A549 (cell line): Measurements from ENCODE around the gene CHST13.

Experiments used
- RAD21 ChIP-seq, 2 experiments: fragments of >200 bp in 1 of 2; sonication (Bioruptor Twin) in 1 of 2; formaldehyde crosslinking in 1 of 2; IDR thresholded peaks in 1 of 2; conservative IDR thresholded peaks in 1 of 2; 2 replicates in 1 of 2; 3 replicates in 1 of 2; pipeline ENCODE4 v1.6.1; 2012 to 2018; ENCODE audit warnings: inconsistent platforms in 1 of 2
- ZSCAN20 ChIP-seq: fragments of 250-450 bp; sonication (Bioruptor Pico); IDR thresholded peaks from 2 replicates; pipeline ENCODE4 v1.8.0; 2022; ENCODE audit warnings: mild to moderate bottlenecking, moderate library complexity
- TF ChIP-seq, protein P1 (sequence below): fragments of 200-600 bp; sonication (generic); IDR thresholded peaks from 2 replicates; pipeline ENCODE4 v1.6.1; 2016; ENCODE audit warnings: antibody characterized with exemption, mild to moderate bottlenecking, moderate library complexity
- TF ChIP-seq, protein P2 (sequence below): fragments of >200 bp; sonication (Bioruptor Twin); formaldehyde crosslinking; IDR thresholded peaks from 3 replicates; pipeline ENCODE4 v1.5.1; 2016
- TF ChIP-seq, protein P3 (sequence below): fragments of 250-450 bp; sonication (Bioruptor Pico); IDR thresholded peaks from 2 replicates; pipeline ENCODE4 v1.5.0; 2021; ENCODE audit warnings: mild to moderate bottlenecking, moderate library complexity, borderline replicate concordance
- TF ChIP-seq, protein P4 (sequence below): fragments of >200 bp; sonication (Bioruptor Twin); formaldehyde crosslinking; IDR thresholded peaks from 3 replicates; pipeline ENCODE4 v1.6.1; 2016

DNA sequence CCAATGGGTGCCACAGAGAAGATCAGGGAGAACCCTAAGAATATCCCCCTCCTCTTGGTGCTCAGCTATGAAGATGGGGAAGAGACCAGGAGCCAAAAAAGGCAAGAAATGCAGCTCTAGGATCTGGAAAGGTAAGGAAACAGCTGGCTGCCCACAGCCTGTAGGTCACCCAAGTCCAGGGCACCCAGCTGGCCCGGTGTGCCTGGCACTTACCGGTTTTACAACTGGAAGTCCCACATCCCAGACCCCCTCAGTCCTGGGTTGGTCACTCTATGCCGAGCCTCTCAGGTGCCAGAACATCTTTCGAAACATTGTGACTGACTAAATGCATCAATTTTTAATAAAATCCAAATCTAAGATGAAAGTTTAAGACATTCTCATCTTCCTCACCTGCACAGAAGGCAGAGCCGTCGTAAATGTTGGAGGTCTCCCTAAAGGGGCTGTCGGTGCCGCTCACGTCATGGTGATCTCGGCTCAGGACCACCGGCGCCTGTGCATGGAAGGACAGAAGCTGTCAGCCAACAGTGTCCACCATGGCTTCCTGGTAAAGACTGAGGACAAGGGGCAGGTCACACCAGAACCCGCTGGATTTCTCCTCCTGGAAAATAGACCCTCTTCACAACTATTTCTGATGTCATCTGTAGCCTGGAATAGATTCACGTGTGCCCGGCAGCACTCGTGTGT lies 34.9 kb upstream of the CHST13 start:
- TF ChIP-seq ZSCAN20 (CRISPR knock-in tag) (no peak), RAD21 (conservative IDR thresholded peaks at IDR 0.05 in 1 of 2, IDR thresholded peaks at IDR 0.05 in 1 of 2) (no peak)
- TF ChIP-seq, protein P1, sequence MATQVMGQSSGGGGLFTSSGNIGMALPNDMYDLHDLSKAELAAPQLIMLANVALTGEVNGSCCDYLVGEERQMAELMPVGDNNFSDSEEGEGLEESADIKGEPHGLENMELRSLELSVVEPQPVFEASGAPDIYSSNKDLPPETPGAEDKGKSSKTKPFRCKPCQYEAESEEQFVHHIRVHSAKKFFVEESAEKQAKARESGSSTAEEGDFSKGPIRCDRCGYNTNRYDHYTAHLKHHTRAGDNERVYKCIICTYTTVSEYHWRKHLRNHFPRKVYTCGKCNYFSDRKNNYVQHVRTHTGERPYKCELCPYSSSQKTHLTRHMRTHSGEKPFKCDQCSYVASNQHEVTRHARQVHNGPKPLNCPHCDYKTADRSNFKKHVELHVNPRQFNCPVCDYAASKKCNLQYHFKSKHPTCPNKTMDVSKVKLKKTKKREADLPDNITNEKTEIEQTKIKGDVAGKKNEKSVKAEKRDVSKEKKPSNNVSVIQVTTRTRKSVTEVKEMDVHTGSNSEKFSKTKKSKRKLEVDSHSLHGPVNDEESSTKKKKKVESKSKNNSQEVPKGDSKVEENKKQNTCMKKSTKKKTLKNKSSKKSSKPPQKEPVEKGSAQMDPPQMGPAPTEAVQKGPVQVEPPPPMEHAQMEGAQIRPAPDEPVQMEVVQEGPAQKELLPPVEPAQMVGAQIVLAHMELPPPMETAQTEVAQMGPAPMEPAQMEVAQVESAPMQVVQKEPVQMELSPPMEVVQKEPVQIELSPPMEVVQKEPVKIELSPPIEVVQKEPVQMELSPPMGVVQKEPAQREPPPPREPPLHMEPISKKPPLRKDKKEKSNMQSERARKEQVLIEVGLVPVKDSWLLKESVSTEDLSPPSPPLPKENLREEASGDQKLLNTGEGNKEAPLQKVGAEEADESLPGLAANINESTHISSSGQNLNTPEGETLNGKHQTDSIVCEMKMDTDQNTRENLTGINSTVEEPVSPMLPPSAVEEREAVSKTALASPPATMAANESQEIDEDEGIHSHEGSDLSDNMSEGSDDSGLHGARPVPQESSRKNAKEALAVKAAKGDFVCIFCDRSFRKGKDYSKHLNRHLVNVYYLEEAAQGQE: no peak
- TF ChIP-seq, protein P2, sequence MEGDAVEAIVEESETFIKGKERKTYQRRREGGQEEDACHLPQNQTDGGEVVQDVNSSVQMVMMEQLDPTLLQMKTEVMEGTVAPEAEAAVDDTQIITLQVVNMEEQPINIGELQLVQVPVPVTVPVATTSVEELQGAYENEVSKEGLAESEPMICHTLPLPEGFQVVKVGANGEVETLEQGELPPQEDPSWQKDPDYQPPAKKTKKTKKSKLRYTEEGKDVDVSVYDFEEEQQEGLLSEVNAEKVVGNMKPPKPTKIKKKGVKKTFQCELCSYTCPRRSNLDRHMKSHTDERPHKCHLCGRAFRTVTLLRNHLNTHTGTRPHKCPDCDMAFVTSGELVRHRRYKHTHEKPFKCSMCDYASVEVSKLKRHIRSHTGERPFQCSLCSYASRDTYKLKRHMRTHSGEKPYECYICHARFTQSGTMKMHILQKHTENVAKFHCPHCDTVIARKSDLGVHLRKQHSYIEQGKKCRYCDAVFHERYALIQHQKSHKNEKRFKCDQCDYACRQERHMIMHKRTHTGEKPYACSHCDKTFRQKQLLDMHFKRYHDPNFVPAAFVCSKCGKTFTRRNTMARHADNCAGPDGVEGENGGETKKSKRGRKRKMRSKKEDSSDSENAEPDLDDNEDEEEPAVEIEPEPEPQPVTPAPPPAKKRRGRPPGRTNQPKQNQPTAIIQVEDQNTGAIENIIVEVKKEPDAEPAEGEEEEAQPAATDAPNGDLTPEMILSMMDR: no peak
- TF ChIP-seq, protein P3, sequence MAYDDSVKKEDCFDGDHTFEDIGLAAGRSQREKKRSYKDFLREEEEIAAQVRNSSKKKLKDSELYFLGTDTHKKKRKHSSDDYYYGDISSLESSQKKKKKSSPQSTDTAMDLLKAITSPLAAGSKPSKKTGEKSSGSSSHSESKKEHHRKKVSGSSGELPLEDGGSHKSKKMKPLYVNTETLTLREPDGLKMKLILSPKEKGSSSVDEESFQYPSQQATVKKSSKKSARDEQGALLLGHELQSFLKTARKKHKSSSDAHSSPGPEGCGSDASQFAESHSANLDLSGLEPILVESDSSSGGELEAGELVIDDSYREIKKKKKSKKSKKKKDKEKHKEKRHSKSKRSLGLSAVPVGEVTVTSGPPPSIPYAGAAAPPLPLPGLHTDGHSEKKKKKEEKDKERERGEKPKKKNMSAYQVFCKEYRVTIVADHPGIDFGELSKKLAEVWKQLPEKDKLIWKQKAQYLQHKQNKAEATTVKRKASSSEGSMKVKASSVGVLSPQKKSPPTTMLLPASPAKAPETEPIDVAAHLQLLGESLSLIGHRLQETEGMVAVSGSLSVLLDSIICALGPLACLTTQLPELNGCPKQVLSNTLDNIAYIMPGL: no peak
- TF ChIP-seq, protein P4, sequence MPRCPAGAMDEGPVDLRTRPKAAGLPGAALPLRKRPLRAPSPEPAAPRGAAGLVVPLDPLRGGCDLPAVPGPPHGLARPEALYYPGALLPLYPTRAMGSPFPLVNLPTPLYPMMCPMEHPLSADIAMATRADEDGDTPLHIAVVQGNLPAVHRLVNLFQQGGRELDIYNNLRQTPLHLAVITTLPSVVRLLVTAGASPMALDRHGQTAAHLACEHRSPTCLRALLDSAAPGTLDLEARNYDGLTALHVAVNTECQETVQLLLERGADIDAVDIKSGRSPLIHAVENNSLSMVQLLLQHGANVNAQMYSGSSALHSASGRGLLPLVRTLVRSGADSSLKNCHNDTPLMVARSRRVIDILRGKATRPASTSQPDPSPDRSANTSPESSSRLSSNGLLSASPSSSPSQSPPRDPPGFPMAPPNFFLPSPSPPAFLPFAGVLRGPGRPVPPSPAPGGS: no peak
